Body of pancreas (tissue), 4 donors: ENCODE measurements around the gene ARL6IP4. TPM values are rescaled to one million over a fixed set of nuclear protein-coding genes. Genes with fewer than 3 reads are reported as not detected.

Experiments
- ATAC-seq: fragments of 150-250 bp; one replicate; pipeline ENCODE4 v1.9.1; 2016
- DNase-seq, 4 donors: peaks; one replicate each; pipeline ENCODE4 v3.0.0-alpha.2; 2019
- H3K27ac ChIP-seq, 4 donors: fragments of 200-600 bp; sonication (generic); 1 replicate in 3 of 4; 2 replicates in 1 of 4; pipeline versions ENCODE4 v1.5.1 to v1.6.1; 2016 to 2019; ENCODE audit warnings: mild to moderate bottlenecking in 1 of 4, mixed read lengths in 1 of 4, moderate library complexity in 1 of 4
- H3K27me3 ChIP-seq, 2 donors: fragments of 200-600 bp; sonication (generic); one replicate each; pipeline ENCODE4 v1.6.0; 2016; ENCODE audit warnings: mild to moderate bottlenecking in 1 of 2
- H3K36me3 ChIP-seq, 2 donors: fragments of 200-600 bp; sonication (generic); replicated peaks in 1 of 2; 2 replicates each; pipeline ENCODE4 v1.5.1; 2016; ENCODE audit warnings: low read depth in 2 of 2; ENCODE audit not compliant: insufficient read depth in 1 of 2
- H3K4me1 ChIP-seq: fragments of 200-600 bp; sonication (generic); one replicate; pipeline ENCODE4 v1.6.0; 2016
- H3K4me3 ChIP-seq, 2 donors: fragments of 200-600 bp; sonication (generic); 1 replicate in 1 of 2; 2 replicates in 1 of 2; pipeline ENCODE4 v1.5.1; 2016 to 2019
- H3K9me3 ChIP-seq, 3 donors: fragments of 200-600 bp; sonication (generic); 1 replicate in 2 of 3; 2 replicates in 1 of 3; pipeline ENCODE4 v1.5.1; 2016
- POLR2A ChIP-seq, 3 donors: fragments of 450-650 bp; IDR thresholded peaks; one replicate each; pipeline ENCODE4 v1.6.1; 2016; ENCODE audit warnings: antibody characterized with exemption in 3 of 3, mild to moderate bottlenecking in 2 of 3
- WGBS, 2 donors: methylation state at CpG; one replicate each; pipeline ENCODE4 v1.1.5; 2017; 5-methylcytosine and 5-hydroxymethylcytosine counted together
- intact Hi-C: fragments of 100-400 bp; cut with DNase I; formaldehyde crosslinking; loops from one replicate; pipeline ENCODE4 v1.15.1; 2023
- total RNA-seq, 2 donors: library from RNA; depleted of rRNA; stranded (reverse); fragments of >200 nt; gene quantifications; one replicate each; pipeline ENCODE4 v1.1.0, GENCODE V29; 2016
- TF ChIP-seq, protein P1 (sequence below), 7 experiments: fragments of 450-650 bp in 4 of 7; fragments of 200-600 bp in 3 of 7; sonication (generic) in 3 of 7; IDR thresholded peaks; one replicate each; pipeline ENCODE4 v1.5.1; 2016 to 2019; ENCODE audit warnings: antibody characterized with exemption in 7 of 7

The ARL6IP4 gene
- total RNA-seq, 2 donors from 2014 or later, result 215 to 237 TPM

DNA sequence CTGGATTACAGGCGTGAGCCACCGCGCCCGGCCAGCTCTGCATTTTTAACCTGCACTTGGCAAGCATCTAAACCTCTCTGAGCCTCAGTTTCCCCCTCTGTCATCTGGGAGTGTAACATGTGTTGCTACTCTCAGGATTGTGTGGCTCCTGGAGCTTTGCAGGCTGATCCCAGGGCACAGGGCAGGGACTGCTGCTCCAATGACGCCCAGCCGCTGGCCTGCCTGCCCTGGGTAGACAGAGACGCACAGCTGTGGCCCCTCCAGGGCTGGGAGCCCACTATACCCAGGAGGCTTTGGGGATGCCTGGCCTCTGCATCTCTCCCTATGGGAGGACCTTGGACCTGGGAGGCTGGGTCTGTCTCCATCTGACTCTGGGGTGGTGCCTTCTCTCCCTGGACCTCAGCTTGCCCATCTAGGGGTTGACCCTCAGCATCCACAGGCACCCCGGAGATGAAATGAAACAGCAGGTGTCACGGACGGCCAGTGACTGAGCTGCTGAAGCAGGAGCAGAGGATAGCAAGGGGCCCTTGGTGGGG, 13.7 kb downstream of the ARL6IP4 start:
- Histone ChIP-seq H3K9me3 (no peaks in the 10 kb centered on the region), H3K4me1 (no peaks in the 10 kb centered on the region), H3K27me3 (no peaks in the 10 kb centered on the region), H3K4me3 (no peak overlapping the region), H3K36me3 (no peaks in the 10 kb centered on the region), H3K27ac (no peak overlapping the region)
- ATAC-seq, result no peak
- DNase-seq, result no peak
- 90 to 97% methylated on average over 6 to 10 of the region's 10 CpGs for WGBS, 2 donors
- intact Hi-C loops, result no loop called here
- TF ChIP-seq POLR2A (IDR thresholded peaks at IDR 0.05), result no peak
- TF ChIP-seq, protein P1, sequence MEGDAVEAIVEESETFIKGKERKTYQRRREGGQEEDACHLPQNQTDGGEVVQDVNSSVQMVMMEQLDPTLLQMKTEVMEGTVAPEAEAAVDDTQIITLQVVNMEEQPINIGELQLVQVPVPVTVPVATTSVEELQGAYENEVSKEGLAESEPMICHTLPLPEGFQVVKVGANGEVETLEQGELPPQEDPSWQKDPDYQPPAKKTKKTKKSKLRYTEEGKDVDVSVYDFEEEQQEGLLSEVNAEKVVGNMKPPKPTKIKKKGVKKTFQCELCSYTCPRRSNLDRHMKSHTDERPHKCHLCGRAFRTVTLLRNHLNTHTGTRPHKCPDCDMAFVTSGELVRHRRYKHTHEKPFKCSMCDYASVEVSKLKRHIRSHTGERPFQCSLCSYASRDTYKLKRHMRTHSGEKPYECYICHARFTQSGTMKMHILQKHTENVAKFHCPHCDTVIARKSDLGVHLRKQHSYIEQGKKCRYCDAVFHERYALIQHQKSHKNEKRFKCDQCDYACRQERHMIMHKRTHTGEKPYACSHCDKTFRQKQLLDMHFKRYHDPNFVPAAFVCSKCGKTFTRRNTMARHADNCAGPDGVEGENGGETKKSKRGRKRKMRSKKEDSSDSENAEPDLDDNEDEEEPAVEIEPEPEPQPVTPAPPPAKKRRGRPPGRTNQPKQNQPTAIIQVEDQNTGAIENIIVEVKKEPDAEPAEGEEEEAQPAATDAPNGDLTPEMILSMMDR (IDR thresholded peaks at IDR 0.05), result no peak

DNA sequence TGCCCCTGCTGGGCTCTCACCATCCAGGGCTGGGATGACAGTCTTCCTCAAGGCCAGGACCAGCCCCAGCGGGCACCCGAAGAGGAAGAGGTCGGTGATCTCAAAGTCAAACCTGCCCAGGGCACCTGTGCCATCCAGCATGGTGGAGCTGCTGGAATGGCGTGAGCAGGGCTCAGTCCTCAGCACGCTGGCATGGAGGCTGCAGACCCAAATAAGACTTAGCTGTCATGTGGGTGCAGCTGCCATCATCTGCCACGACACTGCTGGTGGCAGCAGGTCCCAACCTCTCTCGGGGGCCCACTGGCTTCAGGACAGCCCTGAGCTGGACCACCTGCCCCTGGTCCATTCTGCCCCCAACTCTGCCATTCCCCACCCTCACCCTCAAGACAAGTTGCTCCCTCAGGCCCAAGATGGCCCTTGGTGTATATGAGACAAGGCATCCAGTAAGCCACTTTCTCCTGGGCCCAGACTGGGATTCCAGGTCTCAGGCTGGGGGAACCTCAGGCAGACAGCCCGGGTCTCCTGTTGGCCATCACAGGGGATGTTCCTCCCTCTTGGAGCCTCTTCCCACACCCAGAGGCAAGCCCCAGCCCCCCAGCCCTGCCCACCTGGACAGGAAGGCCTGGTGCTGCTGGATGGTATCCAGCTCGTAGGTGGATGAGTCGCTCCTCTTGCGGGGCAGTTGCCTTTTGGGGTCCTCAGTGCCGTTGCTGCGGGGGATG, 14.5 kb downstream of the ARL6IP4 start:
- intact Hi-C loops, result no loop called here
- Histone ChIP-seq H3K27me3 (no peaks in the 10 kb centered on the region), H3K4me1 (no peaks in the 10 kb centered on the region), H3K9me3 (no peaks in the 10 kb centered on the region), H3K27ac (no peak overlapping the region), H3K4me3 (no peak overlapping the region), H3K36me3 (no peaks in the 10 kb centered on the region)
- no peak for DNase-seq
- ATAC-seq, result no peak
- no peak for TF ChIP-seq POLR2A (IDR thresholded peaks at IDR 0.05)
- TF ChIP-seq, protein P1 (IDR thresholded peaks at IDR 0.05), result no peak
- WGBS, 2 donors, result 89% methylated on average over 9 of the region's 13 CpGs; no CpG with 5 or more reads in 1 of the 2 donors

DNA sequence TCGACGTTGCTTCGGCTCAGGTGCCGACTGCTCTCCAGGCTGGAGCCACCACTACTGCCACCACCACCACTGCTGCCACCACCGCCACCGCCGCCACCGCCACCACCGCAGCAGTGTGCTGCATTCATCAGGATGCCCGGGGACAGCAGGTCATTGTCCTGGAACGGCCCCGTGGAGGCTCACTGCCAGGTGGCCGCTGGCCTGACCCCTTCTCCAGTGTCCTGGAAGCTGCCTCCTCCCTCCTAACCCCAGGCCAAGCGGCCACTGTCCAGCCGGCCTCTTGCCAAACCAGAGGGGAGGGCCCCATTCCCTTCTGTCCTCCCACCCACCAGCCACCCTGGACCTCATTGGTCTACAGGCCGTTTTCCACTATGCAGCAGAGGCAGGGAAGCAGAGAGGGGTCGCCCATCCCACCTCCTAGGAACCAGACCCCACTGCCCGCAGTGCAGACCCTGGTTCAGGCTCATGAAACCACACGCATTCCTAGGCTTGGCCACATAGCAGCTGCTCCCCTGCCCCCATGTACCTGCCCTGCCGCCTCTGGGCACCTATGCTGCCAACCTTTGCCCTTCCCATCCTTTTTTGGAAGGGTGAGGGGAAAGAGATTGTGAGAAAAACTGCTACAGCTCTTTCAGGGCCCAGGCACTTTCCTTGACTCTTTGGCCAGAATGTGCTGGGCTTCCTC, 15.2 kb downstream of the ARL6IP4 start:
- Histone ChIP-seq H3K4me1 (no peaks in the 10 kb centered on the region), H3K4me3 (no peak overlapping the region), H3K27me3 (no peaks in the 10 kb centered on the region), H3K36me3 (no peaks in the 10 kb centered on the region), H3K27ac (no peak overlapping the region), H3K9me3 (no peaks in the 10 kb centered on the region)
- intact Hi-C loops, result no loop called here
- DNase-seq, result peak in 2 of 4 donors; percentile 28 to 29
- TF ChIP-seq POLR2A (IDR thresholded peaks at IDR 0.05), result no peak
- TF ChIP-seq, protein P1 (IDR thresholded peaks at IDR 0.05), result no peak
- WGBS, 2 donors, result 85 to 89% methylated on average over 7 to 15 of the region's 20 CpGs
- peak; percentile 24 for ATAC-seq

DNA sequence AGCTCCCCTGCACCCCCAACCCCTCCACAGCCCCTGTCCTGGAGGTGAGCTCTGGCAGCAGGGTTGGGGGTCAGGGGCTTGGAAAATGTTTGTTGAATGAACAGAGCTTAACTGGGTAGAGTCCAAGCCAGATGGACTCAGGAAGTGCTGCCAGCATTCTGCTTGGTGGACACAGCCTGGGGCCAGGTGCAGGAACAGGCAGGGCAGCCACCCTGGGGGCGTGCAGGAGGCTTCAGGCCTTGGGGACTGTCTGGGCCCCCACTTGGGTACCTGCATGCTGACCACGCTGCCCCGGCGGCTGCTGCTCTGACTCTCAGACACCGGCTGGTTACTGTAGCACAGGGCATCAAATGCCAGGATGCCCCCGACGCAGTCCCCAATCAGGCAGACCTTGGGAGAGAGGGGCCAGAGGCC, 15.7 kb downstream of the ARL6IP4 start:
- H3K27ac ChIP-seq, result no peak overlapping the region
- no peak for DNase-seq
- no peak for ATAC-seq

More for the DNA sequence above, 15.7 kb downstream of the ARL6IP4 start:
- Histone ChIP-seq H3K4me1 (no peaks in the 10 kb centered on the region), H3K4me3 (no peak overlapping the region), H3K9me3 (no peaks in the 10 kb centered on the region), H3K27me3 (no peaks in the 10 kb centered on the region), H3K36me3 (no peaks in the 10 kb centered on the region)
- 99% methylated on average over 7 of the region's 7 CpGs; no CpG with 5 or more reads in 1 of the 2 donors for WGBS, 2 donors
- intact Hi-C loops, result no loop called here
- TF ChIP-seq, protein P1 (IDR thresholded peaks at IDR 0.05), result no peak
- no peak for TF ChIP-seq POLR2A (IDR thresholded peaks at IDR 0.05)
